Measurements from ENCODE around the gene FMNL2.

- TF ChIP-seq CTCF (IDR thresholded peaks at IDR 0.05; ENCODE audit: insufficient read depth, low read length, poor library complexity, severe bottlenecking): no peak
- TF ChIP-seq EZH2phosphoT487 (conservative IDR thresholded peaks at IDR 0.05; ENCODE audit: low read length): no peak
Observed at GRCh38 chr2:152467677-152468410, 132.9 kb downstream of the FMNL2 start.

All from SU-DHL-6 (cell line).